Gastroesophageal sphincter (tissue), 4 donors: ENCODE measurements around the gene SNTG2. TPM values are rescaled to one million over a fixed set of nuclear protein-coding genes. Genes with fewer than 3 reads are reported as not detected.

Source experiments
- ATAC-seq: fragments of 150-250 bp; one replicate; pipeline ENCODE4 v1.9.1; 2016; ENCODE audit warnings: mild to moderate bottlenecking, moderate library complexity
- H3K27ac ChIP-seq, 4 donors: fragments of 200-600 bp; sonication (generic) in 3 of 4; 1 replicate in 3 of 4; 2 replicates in 1 of 4; pipeline ENCODE4 v1.5.1; 2016 to 2019
- H3K27me3 ChIP-seq: fragments of 200-600 bp; sonication (generic); one replicate; pipeline ENCODE4 v1.5.1; 2019
- H3K36me3 ChIP-seq, 2 donors: fragments of 200-600 bp; sonication (generic); one replicate each; pipeline ENCODE4 v1.5.1; 2019; ENCODE audit warnings: control low read depth in 1 of 2
- H3K4me1 ChIP-seq, 3 donors: fragments of 200-600 bp; sonication (generic); 1 replicate in 2 of 3; 2 replicates in 1 of 3; pipeline ENCODE4 v1.5.1; 2016 to 2019; ENCODE audit warnings: control low read depth in 2 of 3
- H3K4me3 ChIP-seq, 2 donors: fragments of 200-600 bp; sonication (generic); one replicate each; pipeline ENCODE4 v1.5.1; 2019; ENCODE audit warnings: mild to moderate bottlenecking in 1 of 2, moderate library complexity in 1 of 2
- H3K9me3 ChIP-seq, 3 donors: fragments of 200-600 bp; sonication (generic); one replicate each; pipeline ENCODE4 v1.5.1; 2017 to 2019; ENCODE audit warnings: control low read depth in 2 of 3
- CTCF ChIP-seq, 4 experiments: fragments of 200-600 bp in 2 of 4; fragments of 450-650 bp in 2 of 4; sonication (generic) in 1 of 4; IDR thresholded peaks; one replicate each; pipeline ENCODE4 v1.5.1; 2017 to 2019; ENCODE audit warnings: antibody characterized with exemption in 4 of 4, mild to moderate bottlenecking in 2 of 4, moderate library complexity in 2 of 4
- EP300 ChIP-seq: sonication (generic); formaldehyde crosslinking; IDR thresholded peaks from one replicate; pipeline ENCODE4 v1.6.1; 2017; ENCODE audit warnings: antibody characterized with exemption, mild to moderate bottlenecking
- POLR2A ChIP-seq, 2 donors: fragments of 450-650 bp; IDR thresholded peaks; one replicate each; pipeline ENCODE4 v1.6.1; 2017; ENCODE audit warnings: antibody characterized with exemption in 2 of 2, mild to moderate bottlenecking in 2 of 2, moderate library complexity in 1 of 2
- POLR2AphosphoS5 ChIP-seq: sonication (generic); formaldehyde crosslinking; IDR thresholded peaks from one replicate; pipeline ENCODE4 v1.6.1; 2017; ENCODE audit warnings: antibody characterized with exemption
- WGBS, 2 donors: methylation state at CpG; one replicate each; pipeline ENCODE4 v1.1.5; 2018; ENCODE audit warnings: low coverage in 1 of 2; 5-methylcytosine and 5-hydroxymethylcytosine counted together
- total RNA-seq, 4 donors: library from RNA; depleted of rRNA; stranded (reverse); fragments of >200 nt; gene quantifications; one replicate each; pipeline ENCODE4 v1.1.0, GENCODE V29; 2016

The SNTG2 gene
- total RNA-seq, 4 donors from 2014 or later, result 1.5 to 7.9 (median 4.3) TPM

DNA sequence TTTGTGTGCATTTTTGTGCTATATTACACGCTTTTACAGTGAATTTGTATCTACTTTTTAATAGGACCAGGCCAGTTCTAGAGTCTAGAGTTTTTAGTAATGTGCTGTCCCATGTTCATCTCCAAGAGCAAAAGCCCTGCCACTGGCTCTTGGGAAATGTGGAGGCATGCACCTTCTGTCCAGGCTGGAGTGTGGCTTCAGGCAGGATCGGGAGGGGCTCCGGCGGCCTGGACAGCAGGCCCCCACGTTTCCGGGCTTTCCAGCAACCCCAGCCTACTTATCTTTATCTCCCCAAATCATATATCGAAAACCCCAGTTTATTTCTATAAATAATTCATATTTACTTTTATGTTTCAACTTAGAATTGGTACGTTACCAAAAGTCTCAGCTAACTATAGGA, 78.2 kb downstream of the SNTG2 start:
- WGBS, 2 donors, result 80% methylated on average over 1 to 7 of the region's 8 CpGs
- ATAC-seq, result no peak

GRCh38 chr2:1032030-1032429, 81.4 kb downstream of the SNTG2 start:
- H3K27ac ChIP-seq, result no peak overlapping the region
- H3K27me3 ChIP-seq, result peaks cover 5% of the 10 kb centered on the region
- H3K4me1 ChIP-seq, result no peaks in the 10 kb centered on the region
- ATAC-seq, result no peak
- no peaks in the 10 kb centered on the region for H3K36me3 ChIP-seq
- no peak overlapping the region for H3K4me3 ChIP-seq
- no peak for TF ChIP-seq POLR2A (IDR thresholded peaks at IDR 0.05)
- no peak for TF ChIP-seq EP300
- no peak for TF ChIP-seq CTCF (IDR thresholded peaks at IDR 0.05)
- no peak for TF ChIP-seq POLR2AphosphoS5
- no peaks in the 10 kb centered on the region for H3K9me3 ChIP-seq
- WGBS, 2 donors, result 79 to 90% methylated on average over 10 to 13 of the region's 13 CpGs

More for the DNA sequence above, 78.2 kb downstream of the SNTG2 start:
- Histone ChIP-seq H3K27me3 (peaks cover 6% of the 10 kb centered on the region), H3K36me3 (no peaks in the 10 kb centered on the region), H3K9me3 (no peaks in the 10 kb centered on the region), H3K27ac (no peak overlapping the region), H3K4me3 (no peak overlapping the region), H3K4me1 (no peaks in the 10 kb centered on the region)
- TF ChIP-seq CTCF (IDR thresholded peaks at IDR 0.05) (no peak), POLR2AphosphoS5 (no peak), POLR2A (IDR thresholded peaks at IDR 0.05) (no peak), EP300 (no peak)

DNA sequence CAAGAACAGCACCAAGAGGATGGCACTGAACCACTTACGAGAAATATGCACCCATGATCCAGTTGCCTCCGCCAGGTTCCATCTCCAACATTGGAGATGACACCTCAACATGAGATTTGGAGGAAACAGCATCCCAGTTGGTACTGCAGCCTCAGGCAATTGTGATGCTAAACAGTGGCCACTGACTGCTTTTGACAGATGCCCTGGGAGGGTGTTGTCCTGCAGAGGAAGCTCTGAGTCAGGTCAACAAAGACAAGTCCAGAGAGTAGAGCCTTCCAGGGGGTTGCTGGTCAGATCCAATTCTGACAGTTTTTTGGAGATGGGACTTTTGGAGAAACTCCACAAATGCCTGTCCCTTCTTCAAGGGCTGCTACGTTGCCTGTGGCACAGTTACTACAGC, 82.4 kb downstream of the SNTG2 start:
- H3K4me1 ChIP-seq, result no peaks in the 10 kb centered on the region
- TF ChIP-seq CTCF (IDR thresholded peaks at IDR 0.05), result no peak
- no peak for TF ChIP-seq EP300
- TF ChIP-seq POLR2AphosphoS5, result no peak
- no peak for TF ChIP-seq POLR2A (IDR thresholded peaks at IDR 0.05)
- no peaks in the 10 kb centered on the region for H3K9me3 ChIP-seq
- H3K27me3 ChIP-seq, result peaks cover 14% of the 10 kb centered on the region
- H3K27ac ChIP-seq, result no peak overlapping the region
- WGBS, 2 donors, result 91 to 92% methylated on average over 2 to 3 of the region's 3 CpGs
- no peak for ATAC-seq
- no peak overlapping the region for H3K4me3 ChIP-seq
- no peaks in the 10 kb centered on the region for H3K36me3 ChIP-seq

DNA sequence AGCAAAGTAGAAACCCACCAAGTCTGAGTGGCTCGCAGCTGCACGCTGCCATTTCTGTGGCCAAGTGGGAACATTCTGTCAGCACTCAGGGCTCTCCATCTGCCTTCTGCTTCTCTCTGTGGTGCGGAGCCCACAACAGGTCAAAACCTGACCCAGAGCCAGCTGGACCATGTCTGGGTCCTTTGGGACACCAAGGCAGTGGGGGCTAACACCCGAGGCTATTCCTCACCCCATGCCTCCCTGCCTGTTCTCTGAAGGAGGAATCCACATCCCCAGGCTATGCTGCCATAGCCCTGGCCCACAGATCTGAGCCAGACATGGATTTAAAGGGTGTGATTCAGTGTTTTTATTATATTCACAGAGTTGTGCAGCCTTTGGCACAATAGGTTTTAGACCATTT, 86.4 kb downstream of the SNTG2 start:
- 0% methylated on average over 1 of the region's 4 CpGs; no CpG with 5 or more reads in 1 of the 2 donors for WGBS, 2 donors
- H3K4me3 ChIP-seq, result no peak overlapping the region
- ATAC-seq, result no peak
- H3K36me3 ChIP-seq, result no peaks in the 10 kb centered on the region
- H3K4me1 ChIP-seq, result no peaks in the 10 kb centered on the region
- peaks cover 14% of the 10 kb centered on the region for H3K27me3 ChIP-seq
- no peaks in the 10 kb centered on the region for H3K9me3 ChIP-seq
- no peak overlapping the region for H3K27ac ChIP-seq
- TF ChIP-seq POLR2AphosphoS5, result no peak

- WGBS, 2 donors, result 50 to 77% methylated on average over 3 to 5 of the region's 5 CpGs
- H3K27me3 ChIP-seq, result peaks cover 24% of the 10 kb centered on the region
- H3K9me3 ChIP-seq, result peaks cover 0 to 18% (median 0%) of the 10 kb centered on the region in 3 donors
- no peak overlapping the region for H3K27ac ChIP-seq
- H3K4me1 ChIP-seq, result no peaks in the 10 kb centered on the region
- no peak for TF ChIP-seq POLR2A (IDR thresholded peaks at IDR 0.05)
- TF ChIP-seq EP300, result no peak
- no peak for TF ChIP-seq CTCF (IDR thresholded peaks at IDR 0.05)
- no peak for TF ChIP-seq POLR2AphosphoS5
- no peak overlapping the region for H3K4me3 ChIP-seq
- no peaks in the 10 kb centered on the region for H3K36me3 ChIP-seq
- ATAC-seq, result no peak
These were observed 88.9 kb downstream of the SNTG2 start for GRCh38 chr2:1039549-1039948.
